NOMO-1 treated with dmso at 0.1 percent for 144 hours (cell line): ENCODE data around the gene AFDN.
A peak's percentile ranks its signal among the peaks of the same experiment; 100 is the strongest.

ENCODE experiments used
- DNase-seq: peaks from one replicate; lab custom pipeline; 2025; ENCODE audit not compliant: unreplicated experiment; lab: John Stamatoyannopoulos, UW

Gene AFDN

GRCh38 chr6:167912494-167912893, 85.8 kb downstream of the AFDN start:
- no peak for DNase-seq

- no peak for DNase-seq
These were observed 87.0 kb downstream of the AFDN start for GRCh38 chr6:167913699-167914098.

GRCh38 chr6:167915139-167915538, 88.4 kb downstream of the AFDN start:
- no peak for DNase-seq

- no peak for DNase-seq
These were observed 90.9 kb downstream of the AFDN start for GRCh38 chr6:167917551-167918154.

GRCh38 chr6:167918548-167919278, 92.0 kb downstream of the AFDN start:
- no peak for DNase-seq

GRCh38 chr6:167919349-167919748, 92.6 kb downstream of the AFDN start:
- no peak for DNase-seq

- DNase-seq = no peak
These were observed 93.5 kb downstream of the AFDN start for GRCh38 chr6:167920165-167920564.

- DNase-seq = no peak
These were observed 95.1 kb downstream of the AFDN start for GRCh38 chr6:167921831-167922230.

- DNase-seq = no peak
These were observed 98.3 kb downstream of the AFDN start for GRCh38 chr6:167925026-167925425.

GRCh38 chr6:167927246-167927645, 100.5 kb downstream of the AFDN start:
- DNase-seq = no peak

GRCh38 chr6:167928111-167928510, 101.4 kb downstream of the AFDN start:
- no peak for DNase-seq

- DNase-seq = no peak
These were observed 103.6 kb downstream of the AFDN start for GRCh38 chr6:167930295-167930694.

- DNase-seq = no peak
These were observed 106.0 kb downstream of the AFDN start for GRCh38 chr6:167932468-167933276.

- DNase-seq = no peak
These were observed 106.6 kb downstream of the AFDN start for GRCh38 chr6:167933290-167933689.

GRCh38 chr6:167933847-167934246, 107.1 kb downstream of the AFDN start:
- no peak for DNase-seq

- DNase-seq = no peak
These were observed 107.7 kb downstream of the AFDN start for GRCh38 chr6:167934426-167934864.

GRCh38 chr6:167936051-167936450, 109.3 kb downstream of the AFDN start:
- no peak for DNase-seq

GRCh38 chr6:167937301-167937700, 110.6 kb downstream of the AFDN start:
- no peak for DNase-seq

GRCh38 chr6:167937948-167938911, 111.5 kb downstream of the AFDN start:
- DNase-seq = peak; percentile 50

- no peak for DNase-seq
These were observed 115.1 kb downstream of the AFDN start for GRCh38 chr6:167941822-167942221.

- no peak for DNase-seq
These were observed 117.4 kb downstream of the AFDN start for GRCh38 chr6:167944130-167944529.
